Measurements from ENCODE around the gene CPED1. TPM values are rescaled to one million over a fixed set of nuclear protein-coding genes. Genes with fewer than 3 reads are reported as not detected.

CPED1 gene
- total RNA-seq, 5 donors from 2014 or later (not counting 1 experiment from before 2014, with no cell fraction given) = 0.73 to 1.4 (median 0.96) TPM; not detected in 2

GRCh38 chr7:121000081-121000983 lies 11.8 kb downstream of the CPED1 start:
- DNase-seq (no peak), ATAC-seq (replicated peaks in 1 of 4) (no peak)
- H3K27me3 Mint-ChIP-seq = peaks cover 9 to 14% of the 10 kb centered on the region in 2 donors
- H3K4me3 Mint-ChIP-seq = no peak overlapping the region
- H3K27me3 ChIP-seq (replicated peaks in 1 of 2; ENCODE audit: control insufficient read depth in 2 of 2, extremely low read depth in 1 of 2, insufficient read depth in 2 of 2, low read length in 1 of 2) = no peaks in the 10 kb centered on the region
- H3K27ac ChIP-seq (ENCODE audit: low read length) = no peak overlapping the region
- H3K27ac Mint-ChIP-seq = no peak overlapping the region
- no peaks in the 10 kb centered on the region for H3K36me3 Mint-ChIP-seq
- WGBS (ENCODE audit: insufficient coverage) = no CpG with 5 or more reads among the region's 9 CpGs
- H3K4me1 ChIP-seq (ENCODE audit: control insufficient read depth in 1 of 2, extremely low read depth in 1 of 2, insufficient read depth in 2 of 2, low read length in 2 of 2) = peaks cover 11 to 12% of the 10 kb centered on the region in 2 experiments
- H3K9me3 Mint-ChIP-seq = no peaks in the 10 kb centered on the region
- ChIA-PET POLR2A (no interaction called here), CTCF (interaction anchor here (1.1 to 2.3 kb wide), 2 partner anchors 11 to 12 kb away, joined by 4 to 13 read pairs; partner anchors contain the start of gene CPED1 (in 1 of the 2))
- H3K4me3 ChIP-seq (ENCODE audit: control insufficient read depth in 1 of 2, extremely low read depth in 1 of 2, low read length in 1 of 2) = no peak overlapping the region
- H3K36me3 ChIP-seq (ENCODE audit: control insufficient read depth in 2 of 2, extremely low read depth in 1 of 2, insufficient read depth in 1 of 2, low read length in 1 of 2) = no peaks in the 10 kb centered on the region
- H3K9me3 ChIP-seq = no peaks in the 10 kb centered on the region
- H3K4me1 Mint-ChIP-seq = peaks cover 19 to 33% (median 24%) of the 10 kb centered on the region in 3 donors

DNA sequence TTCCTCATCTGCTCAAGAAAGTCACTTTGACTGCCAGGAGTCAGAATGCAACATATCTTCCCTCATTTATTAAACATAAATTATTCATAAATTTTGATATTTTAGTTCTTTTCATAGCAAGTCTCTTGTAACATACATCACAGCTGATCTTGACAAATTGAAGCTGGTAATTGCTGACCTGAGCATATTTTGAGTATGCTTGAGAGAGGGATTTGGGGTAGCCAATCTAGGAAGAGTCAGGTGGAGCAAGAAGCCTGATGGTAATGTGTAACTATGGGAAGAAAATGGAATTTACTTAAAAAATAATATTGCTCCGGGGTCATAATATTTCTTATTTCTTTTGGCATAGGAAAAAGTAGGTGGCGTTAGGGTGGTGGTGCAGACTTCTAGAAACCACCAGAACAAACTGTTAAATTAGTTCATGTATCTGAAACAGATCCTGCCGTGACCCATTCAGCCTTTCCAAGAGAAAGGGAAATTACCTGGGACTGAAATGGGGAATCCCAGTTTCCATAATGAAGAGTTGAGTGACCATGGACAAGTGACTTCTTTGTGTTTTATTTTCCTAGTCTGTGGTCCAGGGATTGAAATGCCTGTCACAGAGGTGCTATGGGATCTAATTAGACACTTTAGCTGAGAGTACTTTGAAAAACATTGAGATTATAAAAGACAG lies 12.9 kb downstream of the CPED1 start:
- POLR2A ChIA-PET = no interaction called here
- no peak overlapping the region for H3K4me3 ChIP-seq (ENCODE audit: control insufficient read depth in 1 of 2, extremely low read depth in 1 of 2, low read length in 1 of 2)
- WGBS (ENCODE audit: insufficient coverage) = no CpG with 5 or more reads among the region's 3 CpGs
- H3K27ac ChIP-seq (ENCODE audit: low read length) = no peak overlapping the region
- Mint-ChIP-seq H3K27me3 (peaks cover 13 to 22% of the 10 kb centered on the region in 2 donors), H3K27ac (no peak overlapping the region), H3K9me3 (no peaks in the 10 kb centered on the region), H3K36me3 (no peaks in the 10 kb centered on the region), H3K4me1 (peaks cover 10 to 23% (median 15%) of the 10 kb centered on the region in 3 donors), H3K4me3 (no peak overlapping the region)
- no peaks in the 10 kb centered on the region for H3K27me3 ChIP-seq (replicated peaks in 1 of 2; ENCODE audit: control insufficient read depth in 2 of 2, extremely low read depth in 1 of 2, insufficient read depth in 2 of 2, low read length in 1 of 2)
- CTCF ChIA-PET = no interaction called here
- DNase-seq (no peak), ATAC-seq (replicated peaks in 1 of 4) (no peak)
- no peaks in the 10 kb centered on the region for H3K36me3 ChIP-seq (ENCODE audit: control insufficient read depth in 2 of 2, extremely low read depth in 1 of 2, insufficient read depth in 1 of 2, low read length in 1 of 2)
- no peaks in the 10 kb centered on the region for H3K9me3 ChIP-seq
- peaks cover 4 to 6% of the 10 kb centered on the region in 2 experiments for H3K4me1 ChIP-seq (ENCODE audit: control insufficient read depth in 1 of 2, extremely low read depth in 1 of 2, insufficient read depth in 2 of 2, low read length in 2 of 2)

GRCh38 chr7:121002048-121002756 lies 13.7 kb downstream of the CPED1 start:
- Mint-ChIP-seq H3K4me1 (peaks cover 4 to 15% (median 8%) of the 10 kb centered on the region in 3 donors), H3K27me3 (peaks cover 13 to 24% of the 10 kb centered on the region in 2 donors), H3K9me3 (no peaks in the 10 kb centered on the region), H3K36me3 (no peaks in the 10 kb centered on the region), H3K27ac (no peak overlapping the region), H3K4me3 (no peak overlapping the region)
- no CpG with 5 or more reads among the region's 2 CpGs for WGBS (ENCODE audit: insufficient coverage)
- ATAC-seq (replicated peaks in 1 of 4) (no peak), DNase-seq (no peak)
- Histone ChIP-seq H3K4me1 (ENCODE audit: control insufficient read depth in 1 of 2, extremely low read depth in 1 of 2, insufficient read depth in 2 of 2, low read length in 2 of 2) (peaks cover 0 to 3% of the 10 kb centered on the region in 2 experiments), H3K4me3 (ENCODE audit: control insufficient read depth in 1 of 2, extremely low read depth in 1 of 2, low read length in 1 of 2) (no peak overlapping the region), H3K36me3 (ENCODE audit: control insufficient read depth in 2 of 2, extremely low read depth in 1 of 2, insufficient read depth in 1 of 2, low read length in 1 of 2) (no peaks in the 10 kb centered on the region), H3K27ac (ENCODE audit: low read length) (no peak overlapping the region), H3K9me3 (no peaks in the 10 kb centered on the region), H3K27me3 (replicated peaks in 1 of 2; ENCODE audit: control insufficient read depth in 2 of 2, extremely low read depth in 1 of 2, insufficient read depth in 2 of 2, low read length in 1 of 2) (no peaks in the 10 kb centered on the region)
- CTCF ChIA-PET = interaction anchor here (0.6 to 1.2 kb wide), 2 partner anchors 24 to 101 kb away, joined by 3 to 6 read pairs; no protein-coding TSS in a partner anchor
- POLR2A ChIA-PET = interaction anchor here in 1 of 2 donors (0.6 kb wide), 1 partner anchor 12 kb away, joined by 4 read pairs; no protein-coding TSS in a partner anchor

- H3K9me3 ChIP-seq = no peaks in the 10 kb centered on the region
- no peaks in the 10 kb centered on the region for H3K27me3 ChIP-seq (replicated peaks in 1 of 2; ENCODE audit: control insufficient read depth in 2 of 2, extremely low read depth in 1 of 2, insufficient read depth in 2 of 2, low read length in 1 of 2)
- no peak for ATAC-seq (replicated peaks in 1 of 4)
- no peak overlapping the region for H3K27ac ChIP-seq (ENCODE audit: low read length)
- no peaks in the 10 kb centered on the region for H3K36me3 Mint-ChIP-seq
- no peak for DNase-seq
- ChIA-PET CTCF (interaction anchor here (0.6 to 1.2 kb wide), 2 partner anchors 24 to 101 kb away, joined by 3 to 6 read pairs; no protein-coding TSS in a partner anchor), POLR2A (interaction anchor here in 1 of 2 donors (0.6 kb wide), 1 partner anchor 12 kb away, joined by 4 read pairs; no protein-coding TSS in a partner anchor)
- peaks cover 18 to 27% of the 10 kb centered on the region in 2 donors for H3K27me3 Mint-ChIP-seq
- no peak overlapping the region for H3K27ac Mint-ChIP-seq
- no peaks in the 10 kb centered on the region for H3K36me3 ChIP-seq (ENCODE audit: control insufficient read depth in 2 of 2, extremely low read depth in 1 of 2, insufficient read depth in 1 of 2, low read length in 1 of 2)
- peaks cover 4 to 15% (median 8%) of the 10 kb centered on the region in 3 donors for H3K4me1 Mint-ChIP-seq
- peaks cover 0 to 3% of the 10 kb centered on the region in 2 experiments for H3K4me1 ChIP-seq (ENCODE audit: control insufficient read depth in 1 of 2, extremely low read depth in 1 of 2, insufficient read depth in 2 of 2, low read length in 2 of 2)
- no peaks in the 10 kb centered on the region for H3K9me3 Mint-ChIP-seq
- H3K4me3 ChIP-seq (ENCODE audit: control insufficient read depth in 1 of 2, extremely low read depth in 1 of 2, low read length in 1 of 2) = no peak overlapping the region
- no peak overlapping the region for H3K4me3 Mint-ChIP-seq
- whole genome bisulfite sequencing (ENCODE audit: insufficient coverage) = 100% methylated on average over 2 of the region's 5 CpGs
Measured at GRCh38 chr7:121002757-121003200, 14.3 kb downstream of the CPED1 start.

DNA sequence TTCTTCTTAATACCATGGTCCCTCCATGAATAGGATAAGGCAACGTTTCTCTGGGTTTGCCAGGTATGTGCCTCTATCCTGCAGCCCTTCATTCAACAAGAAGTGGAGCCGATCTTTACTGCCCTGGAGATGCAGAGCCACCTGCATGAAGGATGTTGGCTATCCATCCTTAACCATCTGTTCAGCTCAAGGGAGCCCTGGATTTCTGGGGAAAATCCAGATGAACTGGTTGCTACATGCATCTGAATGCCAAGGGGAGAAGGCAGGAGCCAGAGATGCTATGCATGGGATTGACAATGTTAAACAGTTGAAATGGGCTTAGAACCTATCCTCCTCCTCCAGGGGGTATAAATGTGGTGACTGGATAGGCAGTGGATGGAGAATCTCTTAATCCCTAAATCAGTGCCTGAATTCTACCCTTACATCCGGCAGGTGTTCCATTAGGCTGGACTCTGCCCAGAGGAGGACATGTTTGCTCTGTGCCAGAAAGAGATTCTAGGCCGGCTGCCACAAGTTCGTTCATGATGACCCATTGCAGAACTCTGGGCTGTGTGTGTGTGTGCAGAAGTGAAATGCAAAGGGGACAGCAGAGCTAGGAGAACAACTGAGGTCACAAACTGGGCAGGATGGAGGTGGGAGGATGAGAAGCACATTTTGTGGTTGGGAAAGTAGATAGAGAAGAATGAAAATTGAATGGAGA lies 15.6 kb downstream of the CPED1 start:
- Mint-ChIP-seq H3K4me3 (no peak overlapping the region), H3K27ac (peak overlapping the region in 1 of 2 donors; percentile 30), H3K4me1 (peaks cover 4 to 13% (median 7%) of the 10 kb centered on the region in 3 donors), H3K27me3 (peaks cover 23 to 38% of the 10 kb centered on the region in 2 donors), H3K36me3 (no peaks in the 10 kb centered on the region), H3K9me3 (no peaks in the 10 kb centered on the region)
- WGBS (ENCODE audit: insufficient coverage) = 75% methylated on average over 3 of the region's 5 CpGs
- Histone ChIP-seq H3K27ac (ENCODE audit: low read length) (no peak overlapping the region), H3K9me3 (no peaks in the 10 kb centered on the region), H3K36me3 (ENCODE audit: control insufficient read depth in 2 of 2, extremely low read depth in 1 of 2, insufficient read depth in 1 of 2, low read length in 1 of 2) (no peaks in the 10 kb centered on the region), H3K4me3 (ENCODE audit: control insufficient read depth in 1 of 2, extremely low read depth in 1 of 2, low read length in 1 of 2) (no peak overlapping the region), H3K4me1 (ENCODE audit: control insufficient read depth in 1 of 2, extremely low read depth in 1 of 2, insufficient read depth in 2 of 2, low read length in 2 of 2) (peaks cover 0 to 3% of the 10 kb centered on the region in 2 experiments), H3K27me3 (replicated peaks in 1 of 2; ENCODE audit: control insufficient read depth in 2 of 2, extremely low read depth in 1 of 2, insufficient read depth in 2 of 2, low read length in 1 of 2) (peaks cover 0 to 5% of the 10 kb centered on the region in 2 experiments)
- POLR2A ChIA-PET = no interaction called here
- ATAC-seq (replicated peaks in 1 of 4) (no peak), DNase-seq (no peak)
- CTCF ChIA-PET = no interaction called here
